ENCODE measurements around the gene ATP8A2.

- TF ChIP-seq CTCF (IDR thresholded peaks at IDR 0.05), result no peak
- no peak for TF ChIP-seq POLR2AphosphoS5 (IDR thresholded peaks at IDR 0.05)
These were observed 536.6 kb downstream of the ATP8A2 start for GRCh38 chr13:25908366-25908765.
